GM21526 (cell line): ENCODE data around the gene TSPAN9.

Experiments
- ATAC-seq: cut with Tn5 transposase; IDR thresholded peaks from one replicate; pipeline ENCODE4 v1.9.1; 2021; ENCODE audit warnings: moderate library complexity; ENCODE audit not compliant: unreplicated experiment, low FRiP score

Gene TSPAN9

DNA sequence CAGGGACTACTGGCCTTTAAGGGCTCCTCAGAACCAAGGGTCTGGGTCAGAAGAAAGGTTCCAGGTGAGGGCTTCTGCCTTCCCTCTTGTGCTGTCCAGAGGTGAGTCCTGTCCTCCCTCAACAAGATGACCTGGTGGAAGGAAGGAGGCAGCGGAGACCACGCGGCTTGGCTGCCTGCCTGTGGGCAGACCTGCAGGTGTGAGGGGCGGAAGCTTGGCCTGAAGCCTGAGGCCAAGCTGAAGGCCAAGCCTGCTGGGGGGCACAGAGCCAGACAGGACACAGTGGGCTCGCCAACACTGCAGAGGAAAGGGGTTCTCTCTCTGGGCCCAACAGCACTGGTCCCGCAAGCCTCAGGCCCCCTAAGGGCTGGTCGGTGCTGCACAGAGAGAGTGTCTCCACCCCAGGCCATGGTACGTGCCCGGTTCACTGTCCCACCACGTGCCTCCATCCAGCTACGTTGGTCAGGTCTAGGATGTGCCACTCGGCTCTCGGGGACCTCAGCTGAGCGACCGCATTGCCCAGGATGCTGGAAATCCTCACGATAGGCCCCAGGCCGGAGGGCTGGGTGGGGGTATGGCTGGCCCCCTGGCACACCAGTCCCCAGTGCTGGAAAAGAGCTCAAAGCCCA is 243.8 kb downstream of the TSPAN9 start:
- no peak for ATAC-seq

DNA sequence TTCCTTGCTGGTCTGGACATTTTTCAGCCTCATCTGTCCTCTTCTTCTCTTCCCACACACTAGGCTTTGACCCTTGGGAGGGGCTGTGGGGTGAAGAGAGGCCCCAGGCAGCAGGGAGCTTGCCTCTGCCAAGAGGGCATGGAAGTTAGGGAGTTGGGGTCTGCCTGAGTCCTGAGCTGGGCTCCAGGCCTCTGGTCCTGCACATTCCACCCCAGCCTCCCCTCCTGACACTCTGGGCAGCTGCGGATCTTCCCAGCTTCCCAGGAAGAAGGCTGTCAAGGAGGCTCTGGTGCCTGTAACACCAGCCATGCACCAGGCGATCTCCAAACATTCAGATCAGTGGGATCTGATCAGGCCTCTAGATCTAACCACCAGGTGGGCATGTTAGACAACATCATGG is 244.7 kb downstream of the TSPAN9 start:
- no peak for ATAC-seq

- no peak for ATAC-seq
Measured at GRCh38 chr12:3323002-3323685, 246.0 kb downstream of the TSPAN9 start.

- no peak for ATAC-seq
Measured at GRCh38 chr12:3325736-3326135, 248.6 kb downstream of the TSPAN9 start.

GRCh38 chr12:3326156-3326849 is 249.1 kb downstream of the TSPAN9 start:
- no peak for ATAC-seq

GRCh38 chr12:3326850-3327780 is 249.9 kb downstream of the TSPAN9 start:
- no peak for ATAC-seq

DNA sequence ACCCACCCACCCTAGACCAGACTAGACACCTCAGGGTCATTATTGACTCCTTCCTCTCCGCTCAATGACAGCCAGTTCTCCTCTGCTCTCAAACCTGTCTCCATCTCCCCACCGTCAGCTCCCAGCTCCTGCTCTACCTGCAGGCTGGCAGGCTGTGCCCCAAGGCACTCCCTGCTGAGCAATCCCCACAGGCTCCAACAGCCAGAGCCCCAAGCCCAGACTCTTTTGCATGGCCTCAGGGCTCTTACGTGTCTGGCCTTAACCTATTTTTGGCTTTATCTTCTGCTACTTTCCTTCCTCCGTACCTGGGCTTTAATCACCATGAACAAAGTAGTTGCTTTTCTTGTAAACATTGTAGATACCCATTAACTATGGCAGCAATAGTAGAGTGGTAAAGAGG is 250.9 kb downstream of the TSPAN9 start:
- ATAC-seq, result no peak

GRCh38 chr12:3328571-3328970 is 251.4 kb downstream of the TSPAN9 start:
- no peak for ATAC-seq

DNA sequence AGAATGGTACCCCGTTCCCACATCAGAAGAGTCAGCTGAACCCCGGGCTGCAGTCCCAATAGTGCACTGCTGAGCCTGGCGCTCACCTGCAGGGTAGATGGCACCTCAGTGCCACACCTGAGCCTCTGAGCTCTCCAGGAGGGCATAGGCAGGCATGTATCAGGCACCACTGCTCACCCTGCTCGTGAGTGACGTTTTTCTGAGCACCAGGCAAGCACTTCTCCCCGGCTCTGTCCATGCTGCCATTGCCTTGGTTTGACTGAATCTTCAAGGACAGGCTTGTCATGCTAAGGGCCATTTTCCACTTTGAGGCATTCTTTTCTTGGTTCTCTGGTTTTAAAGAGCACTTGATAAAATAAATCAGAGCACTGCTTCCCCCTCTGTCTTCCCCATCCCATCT is 252.2 kb downstream of the TSPAN9 start:
- no peak for ATAC-seq

DNA sequence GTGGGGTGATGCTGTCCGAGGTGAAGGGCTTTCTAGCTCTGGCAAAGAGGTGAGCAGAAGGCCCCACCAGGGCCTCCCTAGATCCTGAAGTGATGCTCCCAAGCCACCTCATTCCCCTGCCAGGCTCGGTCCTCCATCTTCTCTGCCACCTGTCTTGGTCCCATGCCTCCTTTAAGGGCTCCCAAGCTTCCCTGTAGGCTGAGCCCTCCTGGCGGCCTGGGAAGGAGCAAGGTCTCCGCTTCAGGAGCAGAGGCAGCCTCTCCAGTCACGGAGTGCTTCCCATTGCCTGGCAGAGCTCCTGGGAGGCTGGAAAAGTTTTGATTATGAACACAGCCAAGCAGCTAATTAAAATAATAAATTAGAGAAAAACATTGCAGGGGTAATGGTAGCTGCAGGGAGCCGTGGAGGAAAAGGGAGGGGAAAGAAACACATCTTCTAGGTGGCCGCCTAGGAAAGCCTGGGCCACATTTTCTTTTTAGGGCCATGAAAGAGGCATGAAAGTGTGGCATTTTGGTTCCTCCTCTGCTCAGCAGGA is 253.9 kb downstream of the TSPAN9 start:
- no peak for ATAC-seq

DNA sequence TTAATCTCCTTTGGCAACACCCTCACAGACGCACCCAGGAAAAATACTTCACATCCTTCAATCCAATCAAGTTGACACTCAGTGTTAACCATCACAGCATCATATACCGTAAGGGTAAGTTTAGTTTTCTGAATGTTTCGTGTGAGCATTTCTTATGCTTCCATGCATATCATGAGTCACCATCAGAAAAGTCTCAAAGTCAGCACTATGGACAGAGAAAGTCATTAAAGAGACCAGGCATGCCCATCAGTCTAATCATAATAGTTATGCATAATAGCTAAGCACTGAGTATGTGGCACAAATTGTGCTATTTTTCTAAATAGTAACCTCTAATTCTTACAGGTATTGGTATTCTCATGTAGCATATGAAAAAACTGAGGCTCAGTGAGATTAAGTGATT is 255.0 kb downstream of the TSPAN9 start:
- ATAC-seq, result no peak

GRCh38 chr12:3333583-3333982 is 256.4 kb downstream of the TSPAN9 start:
- no peak for ATAC-seq

DNA sequence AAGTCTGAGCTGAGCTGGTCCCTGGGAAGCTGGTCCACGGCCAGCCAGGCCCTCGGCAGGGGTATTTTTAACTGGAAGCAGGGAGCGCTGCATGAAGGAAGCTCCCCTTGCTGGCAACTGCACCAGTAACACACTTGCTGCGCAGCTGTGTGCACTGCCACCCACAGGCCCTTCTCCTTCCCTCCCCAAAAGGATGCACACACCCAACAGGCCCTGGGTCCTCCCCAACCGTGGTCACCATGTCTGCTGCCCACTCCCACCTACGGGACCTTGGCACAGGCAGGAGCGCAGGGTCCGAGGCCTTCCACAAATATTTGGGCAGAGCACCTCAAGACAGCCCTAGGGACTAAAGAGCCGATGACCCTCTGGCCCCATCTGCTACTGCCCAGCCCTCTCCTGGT is 256.8 kb downstream of the TSPAN9 start:
- no peak for ATAC-seq

GRCh38 chr12:3335078-3335487 is 257.9 kb downstream of the TSPAN9 start:
- no peak for ATAC-seq
